Duodenal mucosa (tissue), 2 donors: ENCODE measurements around the gene JOSD2.

Experiments
- H3K27ac ChIP-seq: one replicate; pipeline ENCODE4 v1.7.0; 2013; ENCODE audit warnings: low read depth, low read length
- H3K27me3 ChIP-seq, 2 donors: one replicate each; pipeline ENCODE4 v1.7.0; 2013; ENCODE audit warnings: low read length in 2 of 2, control low read depth in 1 of 2; ENCODE audit not compliant: insufficient read depth in 2 of 2, control insufficient read depth in 1 of 2
- H3K36me3 ChIP-seq, 2 donors: one replicate each; pipeline ENCODE4 v1.7.0; 2013; ENCODE audit warnings: low read length in 2 of 2, control low read depth in 1 of 2; ENCODE audit not compliant: insufficient read depth in 2 of 2, control insufficient read depth in 1 of 2
- H3K4me1 ChIP-seq, 2 donors: one replicate each; pipeline ENCODE4 v1.7.0; 2013; ENCODE audit warnings: low read length in 2 of 2, control low read depth in 1 of 2; ENCODE audit not compliant: insufficient read depth in 2 of 2, control insufficient read depth in 1 of 2
- H3K4me3 ChIP-seq, 2 donors: one replicate each; pipeline ENCODE4 v1.7.0; 2013; ENCODE audit warnings: low read length in 2 of 2, low read depth in 1 of 2
- H3K9ac ChIP-seq, 2 donors: one replicate each; pipeline ENCODE4 v1.7.0; 2013; ENCODE audit warnings: low read length in 2 of 2, low read depth in 1 of 2
- H3K9me3 ChIP-seq, 2 donors: one replicate each; pipeline ENCODE4 v1.7.0; 2013; ENCODE audit warnings: low read length in 2 of 2, control low read depth in 1 of 2; ENCODE audit not compliant: control insufficient read depth in 1 of 2

Gene JOSD2, protein sequence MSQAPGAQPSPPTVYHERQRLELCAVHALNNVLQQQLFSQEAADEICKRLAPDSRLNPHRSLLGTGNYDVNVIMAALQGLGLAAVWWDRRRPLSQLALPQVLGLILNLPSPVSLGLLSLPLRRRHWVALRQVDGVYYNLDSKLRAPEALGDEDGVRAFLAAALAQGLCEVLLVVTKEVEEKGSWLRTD

DNA sequence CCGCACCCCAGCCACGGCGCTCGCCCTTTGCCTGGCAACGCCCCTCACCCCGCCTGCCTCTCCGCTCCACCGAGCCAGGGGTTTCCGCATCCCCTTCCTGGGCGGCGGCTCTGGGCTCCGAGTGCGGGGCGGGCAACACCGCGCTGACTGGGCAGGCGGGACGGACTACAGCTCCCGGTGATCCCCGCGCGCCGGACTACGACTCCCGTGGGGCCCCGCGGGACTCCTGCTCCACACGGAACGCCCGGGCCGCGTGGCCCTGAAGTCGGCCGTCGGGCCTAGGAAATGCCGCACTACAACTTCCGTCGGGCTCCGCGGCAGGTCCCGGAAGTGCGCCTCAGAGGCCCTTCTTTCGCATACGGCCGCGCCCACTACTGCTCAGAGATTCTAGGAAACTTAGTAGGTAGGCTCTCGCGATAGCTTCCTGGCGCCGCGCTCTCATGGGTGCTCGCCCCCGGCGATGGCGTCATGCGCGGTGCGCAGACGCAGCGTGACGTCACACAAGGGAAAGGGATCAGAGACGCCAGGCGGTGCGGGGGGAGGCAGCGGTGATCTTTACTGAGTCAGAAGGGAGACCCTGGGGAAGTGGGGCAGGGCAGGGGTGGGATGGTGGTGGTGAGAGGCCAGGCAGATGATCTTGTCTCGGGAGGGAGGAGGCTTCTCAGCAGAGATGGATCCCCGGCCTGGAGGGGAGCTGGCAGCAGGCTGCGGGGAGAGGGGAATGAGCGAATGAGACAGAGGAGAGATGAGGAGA is at the start of gene JOSD2:
TSS of gene JOSD2 (minus strand) at position 123 of the 754 bp plus-strand sequence. CDS start 760 bp downstream, outside the sequence.
- Histone ChIP-seq H3K4me1 (peaks cover 8 to 11% of the 10 kb centered on the region in 2 donors), H3K36me3 (no peaks in the 10 kb centered on the region), H3K27ac (peak within 1 kb of the TSS; percentile 56), H3K9me3 (no peaks in the 10 kb centered on the region), H3K9ac (peak within 1 kb of the TSS; percentile 53 to 83), H3K4me3 (peak within 1 kb of the TSS; percentile 74 to 94), H3K27me3 (peaks cover 0 to 13% of the 10 kb centered on the region in 2 donors)

DNA sequence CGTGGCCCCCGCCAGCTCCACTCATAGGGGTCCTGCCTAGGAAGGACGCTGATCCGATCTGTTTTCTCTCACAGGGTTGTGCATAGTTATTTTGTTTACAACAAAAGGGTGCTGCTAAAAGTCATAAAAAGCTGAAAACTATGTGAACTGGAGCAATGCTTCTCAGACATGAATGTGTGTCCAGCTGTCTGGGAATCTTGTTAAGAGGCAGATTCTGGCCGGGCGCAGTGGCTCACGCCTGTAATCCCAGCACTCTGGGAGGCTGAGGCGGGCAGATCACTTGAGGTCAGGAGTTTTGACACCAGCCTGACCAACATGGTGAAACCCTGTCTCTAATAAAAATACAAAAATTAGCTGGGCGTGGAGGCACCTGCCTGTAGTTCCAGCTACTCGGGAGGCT is 48.6 kb upstream of the JOSD2 start:
- Histone ChIP-seq H3K9ac (no peak overlapping the region), H3K4me3 (no peak overlapping the region), H3K9me3 (no peaks in the 10 kb centered on the region), H3K27ac (no peak overlapping the region), H3K4me1 (peaks cover 0 to 6% of the 10 kb centered on the region in 2 donors), H3K36me3 (no peaks in the 10 kb centered on the region), H3K27me3 (peaks cover 22% of the 10 kb centered on the region in 2 donors)

DNA sequence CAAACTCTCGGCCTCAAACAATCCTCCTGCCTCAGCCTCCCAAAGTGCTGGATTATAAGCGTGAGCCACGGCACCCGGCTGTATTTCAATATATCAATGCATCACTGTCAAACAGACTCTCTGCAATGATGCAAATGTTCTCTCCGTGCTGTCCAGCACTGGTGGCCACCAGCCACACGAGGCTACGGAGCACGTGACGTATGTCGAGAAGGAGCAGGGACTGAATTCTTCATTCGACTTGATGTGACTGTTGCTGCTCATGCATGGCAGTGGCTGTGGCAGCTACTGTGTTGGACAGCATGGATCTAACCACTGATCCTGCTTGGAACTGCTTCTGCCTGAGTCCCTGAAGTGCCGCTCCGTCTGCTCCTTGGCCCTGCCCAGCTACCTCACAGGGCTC is 47.5 kb upstream of the JOSD2 start:
- Histone ChIP-seq H3K27ac (no peak overlapping the region), H3K4me1 (peaks cover 0 to 6% of the 10 kb centered on the region in 2 donors), H3K36me3 (no peaks in the 10 kb centered on the region), H3K9ac (no peak overlapping the region), H3K9me3 (no peaks in the 10 kb centered on the region), H3K4me3 (no peak overlapping the region), H3K27me3 (peaks cover 20 to 22% of the 10 kb centered on the region in 2 donors)

DNA sequence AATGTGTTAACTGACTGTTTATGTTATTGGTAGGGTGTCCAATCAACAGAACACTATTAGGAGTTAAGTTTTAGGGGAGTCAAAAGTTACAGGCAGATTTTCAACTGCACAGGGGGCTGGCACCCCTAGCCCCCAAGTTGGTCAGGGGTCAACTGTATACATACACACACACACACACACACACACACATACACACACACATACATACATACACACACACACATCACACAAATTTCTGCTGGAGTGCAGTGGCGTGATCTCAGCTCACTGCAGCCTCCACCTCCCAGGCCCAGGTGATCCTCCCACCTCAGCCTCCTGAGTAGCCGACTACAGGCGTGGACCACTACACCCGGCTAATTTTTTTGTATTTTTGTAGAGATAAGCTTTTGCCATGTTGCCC is 47.0 kb upstream of the JOSD2 start:
- Histone ChIP-seq H3K9ac (no peak overlapping the region), H3K4me1 (peaks cover 0 to 6% of the 10 kb centered on the region in 2 donors), H3K9me3 (no peaks in the 10 kb centered on the region), H3K4me3 (no peak overlapping the region), H3K36me3 (no peaks in the 10 kb centered on the region), H3K27me3 (peaks cover 17 to 26% of the 10 kb centered on the region in 2 donors), H3K27ac (no peak overlapping the region)

DNA sequence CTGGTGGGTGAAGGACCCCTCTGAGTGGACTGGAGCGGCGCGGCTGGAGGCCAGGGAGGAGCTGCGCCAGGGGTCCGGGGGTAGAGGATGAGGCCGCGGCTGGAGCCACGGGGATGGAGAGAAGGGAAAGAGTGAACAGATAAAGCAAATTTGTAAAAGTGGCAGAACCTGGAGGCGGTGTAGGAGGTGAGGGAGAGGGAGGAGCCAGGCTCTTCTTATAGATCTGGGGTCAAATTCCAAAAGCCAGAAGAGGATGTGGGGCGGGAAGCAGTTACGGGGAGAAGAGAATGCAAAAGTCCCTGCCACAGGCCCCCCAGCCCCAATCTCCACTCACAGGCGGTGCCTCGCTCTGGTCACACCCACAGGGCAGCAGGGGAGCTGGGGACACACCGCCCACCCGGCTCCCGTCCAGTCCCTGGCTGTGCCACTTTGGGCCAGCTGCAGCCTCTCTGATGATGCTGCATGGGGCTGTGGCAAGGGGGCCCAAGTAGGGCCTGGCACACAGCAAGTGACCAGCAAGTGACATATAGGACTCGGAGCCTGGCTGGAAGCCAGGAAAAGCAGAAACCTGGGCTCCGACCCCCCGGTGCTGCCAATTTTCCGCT is 46.1 kb upstream of the JOSD2 start:
- Histone ChIP-seq H3K36me3 (no peaks in the 10 kb centered on the region), H3K4me3 (no peak overlapping the region), H3K9ac (no peak overlapping the region), H3K4me1 (peaks cover 0 to 6% of the 10 kb centered on the region in 2 donors), H3K27ac (no peak overlapping the region), H3K9me3 (no peaks in the 10 kb centered on the region), H3K27me3 (peaks cover 17 to 27% of the 10 kb centered on the region in 2 donors)

DNA sequence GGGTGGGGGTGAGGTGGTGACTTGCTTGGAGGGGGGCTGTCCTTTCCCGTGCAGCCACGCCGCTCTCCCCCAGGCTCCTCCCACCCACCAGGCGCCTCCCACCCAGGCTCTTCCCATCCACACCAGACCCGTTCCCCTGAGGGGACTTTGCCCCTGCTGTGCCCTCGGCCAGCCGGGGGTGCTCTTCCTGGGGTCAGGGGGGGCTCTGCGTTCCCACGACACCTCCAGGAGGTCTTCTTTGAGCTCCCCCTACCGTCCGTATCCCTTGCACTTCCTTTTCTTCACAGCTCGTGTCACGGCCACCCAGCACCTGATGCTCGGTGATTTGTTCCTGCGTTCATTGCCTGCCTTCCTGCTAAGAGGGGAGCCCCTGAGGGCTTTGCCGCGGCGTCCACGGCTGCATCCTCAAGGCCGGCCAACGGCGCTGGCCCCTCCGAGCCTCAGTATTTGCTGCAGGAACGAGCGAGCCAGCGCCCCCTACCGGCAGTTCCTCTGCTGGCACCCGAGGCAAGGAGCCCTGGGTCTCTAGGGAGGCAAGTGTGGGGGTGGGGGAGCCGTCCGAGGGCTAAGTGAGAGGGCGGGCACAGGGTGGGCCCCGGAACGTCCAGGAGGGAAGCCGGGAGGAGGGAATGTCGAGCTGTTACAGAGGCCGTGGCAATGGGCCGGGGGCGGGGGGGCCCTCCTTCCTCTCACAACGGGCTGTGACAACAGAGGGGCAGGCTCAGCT is 45.5 kb upstream of the JOSD2 start:
- Histone ChIP-seq H3K4me1 (peaks cover 0 to 6% of the 10 kb centered on the region in 2 donors), H3K27ac (no peak overlapping the region), H3K9me3 (no peaks in the 10 kb centered on the region), H3K4me3 (peak overlapping the region; percentile 52 to 69), H3K9ac (no peak overlapping the region), H3K27me3 (peaks cover 17 to 27% of the 10 kb centered on the region in 2 donors), H3K36me3 (no peaks in the 10 kb centered on the region)

DNA sequence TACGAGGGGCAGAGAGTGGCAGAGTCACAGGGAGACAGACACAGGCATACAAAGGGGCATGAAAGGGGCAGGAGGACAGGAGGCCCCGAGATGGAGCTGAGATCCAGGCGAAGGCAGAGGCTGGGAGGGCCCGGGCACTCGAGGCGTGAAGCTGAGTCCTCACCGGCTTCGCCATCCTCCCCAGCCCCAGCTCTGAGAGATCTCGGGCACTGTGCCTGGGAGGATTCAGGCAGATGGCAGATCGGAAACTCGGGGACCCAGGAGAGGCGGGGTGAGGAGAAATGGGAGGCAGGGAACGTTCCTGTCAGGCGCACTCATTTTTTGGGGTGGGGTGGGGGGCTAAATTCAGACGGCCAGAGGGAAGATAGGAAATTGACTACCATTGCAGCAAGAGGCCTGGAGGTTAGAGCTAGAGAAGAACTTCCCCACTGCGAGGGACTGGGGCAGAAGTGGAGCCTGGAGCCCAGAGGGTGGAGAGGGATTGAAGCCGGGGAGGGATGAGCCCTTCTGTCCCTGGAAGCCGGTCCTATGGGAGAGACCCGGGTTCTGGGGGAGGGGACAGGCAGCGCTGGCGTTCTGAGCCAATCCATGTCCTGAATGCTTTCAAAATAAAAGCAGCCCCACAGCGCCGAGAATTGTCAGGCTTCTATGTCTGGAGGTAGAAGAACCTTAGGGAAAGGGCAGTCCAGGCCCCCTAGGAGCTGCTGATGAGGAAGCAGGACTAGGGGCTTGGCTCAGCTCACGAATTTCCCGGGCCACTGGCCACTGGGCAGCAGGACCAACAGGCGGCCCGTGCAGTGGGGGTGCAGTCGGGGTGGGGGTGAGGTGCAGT is 44.7 kb upstream of the JOSD2 start:
- Histone ChIP-seq H3K9ac (no peak overlapping the region), H3K27ac (no peak overlapping the region), H3K4me1 (peaks cover 0 to 6% of the 10 kb centered on the region in 2 donors), H3K4me3 (no peak overlapping the region), H3K27me3 (peaks cover 17 to 27% of the 10 kb centered on the region in 2 donors), H3K36me3 (no peaks in the 10 kb centered on the region), H3K9me3 (no peaks in the 10 kb centered on the region)

DNA sequence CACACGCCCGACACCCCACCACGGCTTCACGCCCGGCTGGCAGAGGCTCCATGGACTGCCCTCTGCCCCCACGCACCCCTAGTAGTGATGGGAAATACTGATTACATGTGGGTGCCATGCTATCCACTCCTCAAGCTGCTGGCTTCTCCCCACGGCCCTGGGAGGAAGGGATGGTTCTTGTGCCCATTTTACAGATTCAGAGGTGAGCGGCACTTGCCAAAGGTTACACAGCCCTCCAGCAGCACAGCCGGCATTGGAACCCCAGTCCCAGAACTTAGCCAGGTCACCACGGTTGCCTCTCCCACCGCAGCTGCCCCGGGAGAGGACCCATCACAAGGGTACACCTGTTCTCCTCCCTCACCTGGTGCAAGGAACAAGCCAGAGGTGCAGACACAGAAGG is 44.0 kb upstream of the JOSD2 start:
- peaks cover 0 to 6% of the 10 kb centered on the region in 2 donors for H3K4me1 ChIP-seq
- no peak overlapping the region for H3K4me3 ChIP-seq
- peaks cover 17 to 27% of the 10 kb centered on the region in 2 donors for H3K27me3 ChIP-seq
- H3K27ac ChIP-seq: no peak overlapping the region
- H3K36me3 ChIP-seq: no peaks in the 10 kb centered on the region
- H3K9me3 ChIP-seq: no peaks in the 10 kb centered on the region
- no peak overlapping the region for H3K9ac ChIP-seq

DNA sequence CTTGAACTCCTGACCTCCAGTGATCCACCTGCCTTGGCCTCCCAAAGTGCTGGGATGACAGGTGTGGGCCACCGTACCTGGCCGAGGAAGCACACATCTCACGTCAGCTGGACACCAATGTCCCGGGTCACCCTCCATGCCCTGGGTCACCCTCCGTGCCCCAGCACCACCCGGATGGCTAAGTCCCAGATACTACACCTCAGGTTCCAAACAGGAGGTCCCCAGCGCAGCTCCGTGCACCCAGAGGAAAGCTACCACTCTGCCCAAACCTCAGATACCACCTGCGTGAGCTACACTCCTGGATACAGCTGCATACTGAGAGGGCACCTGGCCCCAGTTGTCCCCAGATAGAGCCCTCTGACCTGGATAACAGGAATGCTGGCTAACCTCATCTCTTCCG is 43.2 kb upstream of the JOSD2 start:
- Histone ChIP-seq H3K9me3 (no peaks in the 10 kb centered on the region), H3K36me3 (no peaks in the 10 kb centered on the region), H3K9ac (no peak overlapping the region), H3K27ac (no peak overlapping the region), H3K27me3 (peaks cover 17 to 27% of the 10 kb centered on the region in 2 donors), H3K4me3 (no peak overlapping the region), H3K4me1 (peaks cover 0 to 6% of the 10 kb centered on the region in 2 donors)
